NT2/D1 (cell line): Measurements from ENCODE around the gene RAI1.

Experiments
- YY1 ChIP-seq: IDR thresholded peaks from 2 replicates; pipeline ENCODE4 v1.6.1; 2011; ENCODE audit not compliant: insufficient read length, insufficient read depth
- ZNF274 ChIP-seq: IDR thresholded peaks from 2 replicates; pipeline ENCODE4 v1.6.1; 2011; ENCODE audit warnings: mild to moderate bottlenecking, low read depth, low read length

DNA sequence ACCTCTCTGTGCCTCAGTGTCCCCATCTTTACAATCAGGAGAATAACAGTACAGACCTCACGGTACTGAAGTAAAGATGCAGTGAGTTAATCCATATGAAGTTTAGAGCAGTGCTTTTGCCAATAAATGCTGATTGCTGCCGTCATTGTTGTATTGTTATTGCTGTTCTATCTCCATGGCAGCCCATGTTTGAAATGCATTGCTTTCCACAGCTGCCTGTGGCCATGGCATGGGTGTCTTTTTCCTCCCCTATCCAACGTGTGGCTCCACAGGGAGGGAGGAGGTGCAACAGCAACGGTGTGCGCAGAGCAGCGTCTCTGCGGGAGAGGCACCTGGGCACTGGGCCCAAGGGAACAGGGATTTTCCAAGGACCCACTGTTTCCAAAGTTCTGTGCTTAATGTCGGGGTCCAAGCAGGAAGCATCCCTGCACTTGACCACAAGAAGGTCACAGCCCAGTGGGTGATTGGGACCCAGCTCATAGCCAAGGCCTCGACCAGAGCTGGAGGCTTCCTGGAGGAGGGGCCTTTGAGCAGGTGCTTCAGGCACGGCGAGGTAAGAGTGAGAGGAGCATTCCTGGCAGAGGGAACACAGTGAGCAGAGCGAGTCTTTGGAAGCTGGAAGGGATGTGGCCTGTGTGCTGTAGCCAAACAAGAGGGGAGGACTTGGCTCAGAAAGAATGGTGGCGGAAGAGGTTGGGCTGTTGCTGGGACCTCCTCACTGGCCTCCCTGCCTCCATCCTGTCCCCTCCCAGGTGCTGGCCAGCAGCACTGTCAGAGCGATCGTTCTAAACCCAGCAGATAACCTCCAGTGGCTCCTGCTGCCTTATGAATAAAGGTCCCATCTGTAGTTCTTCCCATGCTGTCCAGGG is 3.9 kb downstream of the RAI1 start:
- TF ChIP-seq YY1 (no peak), ZNF274 (no peak)
